NB4 (cell line): Measurements from ENCODE around the gene RNF39.

ENCODE experiments used
- CTCF ChIP-seq: IDR thresholded peaks from one replicate; pipeline ENCODE4 v1.5.1; 2012; ENCODE audit warnings: low read depth, low read length
- MAX ChIP-seq: IDR thresholded peaks from 2 replicates; pipeline ENCODE4 v1.6.1; 2011; ENCODE audit warnings: low read depth, low read length
- POLR2A ChIP-seq: IDR thresholded peaks from 2 replicates; pipeline ENCODE4 v1.6.1; 2011; ENCODE audit warnings: mild to moderate bottlenecking; ENCODE audit not compliant: insufficient read length; ENCODE audit errors: extremely low read depth

- no peak for TF ChIP-seq CTCF
- TF ChIP-seq POLR2A = no peak
- TF ChIP-seq MAX = no peak
Measured at GRCh38 chr6:30029588-30029987, 46.0 kb downstream of the RNF39 start.
